ENCODE data around the gene MARCHF9.

The MARCHF9 gene

DNA sequence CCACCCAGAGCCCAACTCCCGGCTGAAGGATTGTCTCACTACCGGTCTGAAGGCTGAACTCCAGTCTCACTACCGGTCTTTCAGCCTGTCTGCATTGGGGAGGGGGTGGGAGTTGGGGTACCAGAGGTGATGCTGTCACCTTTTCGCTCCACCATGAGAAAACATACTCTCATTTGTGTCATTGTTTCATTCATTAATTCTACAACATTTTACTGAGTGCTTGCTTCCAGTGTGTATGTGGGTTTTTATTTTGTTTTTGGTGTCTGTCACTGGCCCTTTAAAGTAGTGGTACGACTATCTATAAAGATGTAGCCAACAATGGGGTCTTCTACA is 2.3 kb upstream of the MARCHF9 start:
- Histone ChIP-seq H3K36me3 (peaks cover 36% of the 10 kb centered on the region), H3K27ac (no peak overlapping the region), H3K9me3 (no peaks in the 10 kb centered on the region), H4K20me1 (peaks cover 57% of the 10 kb centered on the region), H3K4me3 (peak overlapping the region; percentile 84), H3K4me1 (peaks cover 51% of the 10 kb centered on the region), H3K27me3 (peaks cover 50% of the 10 kb centered on the region), H3K4me2 (peak overlapping the region; percentile 77), H3K9ac (no peak overlapping the region)
- TF ChIP-seq Cebpa-rat (IDR thresholded peaks at IDR 0.05), result no peak

DNA sequence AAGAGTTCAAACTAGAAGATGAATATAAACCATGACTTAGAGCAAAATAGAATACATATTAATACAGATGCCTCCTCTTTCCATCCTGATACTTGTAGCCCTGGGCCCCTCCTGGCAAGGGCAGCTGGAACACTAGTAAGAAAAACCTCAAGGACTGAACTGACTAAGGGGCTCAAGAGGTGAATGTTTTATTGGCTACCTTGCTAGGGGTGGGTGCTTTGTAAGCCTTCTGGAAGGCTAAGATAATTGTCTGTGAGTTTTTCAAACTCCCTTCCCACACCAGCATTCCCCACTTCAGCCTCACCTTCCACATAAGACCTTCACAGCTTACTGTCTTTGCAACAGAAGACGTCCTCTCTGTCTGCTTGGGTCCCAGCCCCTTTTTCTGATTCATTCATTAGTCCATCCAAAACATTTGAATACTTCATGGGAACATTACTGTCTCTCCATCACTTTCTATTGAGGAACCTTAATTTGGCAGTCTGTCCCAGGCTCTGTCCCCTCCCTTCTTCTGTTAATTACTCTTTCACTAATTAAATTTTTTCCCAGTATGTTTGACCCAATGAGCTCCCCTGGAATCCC is 1.1 kb upstream of the MARCHF9 start:
- Histone ChIP-seq H3K9me3 (no peaks in the 10 kb centered on the region), H3K36me3 (peaks cover 34% of the 10 kb centered on the region), H4K20me1 (peaks cover 60% of the 10 kb centered on the region), H3K4me1 (peaks cover 51% of the 10 kb centered on the region), H3K9ac (no peak overlapping the region), H3K4me2 (peak overlapping the region; percentile 99), H3K27me3 (peaks cover 62% of the 10 kb centered on the region), H3K4me3 (no peak overlapping the region), H3K27ac (no peak overlapping the region)
- no peak for TF ChIP-seq Cebpa-rat (IDR thresholded peaks at IDR 0.05)

DNA sequence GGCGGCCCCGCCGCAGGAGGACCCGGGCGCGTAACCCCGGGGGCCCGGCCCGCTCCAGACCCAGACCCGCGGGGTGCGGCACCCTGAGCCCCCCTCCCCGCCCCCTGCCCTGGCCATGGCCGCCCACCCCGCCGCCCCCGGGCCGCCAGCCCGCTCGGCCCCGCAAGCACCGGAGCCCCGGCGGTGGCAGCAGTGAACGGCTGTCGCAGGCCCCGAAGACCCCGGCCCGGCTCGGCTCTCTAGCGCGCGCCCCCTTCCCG is 221 bp downstream of the MARCHF9 start:
- Histone ChIP-seq H3K36me3 (peaks cover 23% of the 10 kb centered on the region), H3K4me3 (peak overlapping the region; percentile 73), H3K9me3 (no peaks in the 10 kb centered on the region), H3K4me2 (peak overlapping the region; percentile 99), H4K20me1 (peaks cover 58% of the 10 kb centered on the region), H3K4me1 (peaks cover 50% of the 10 kb centered on the region), H3K27me3 (peaks cover 66% of the 10 kb centered on the region), H3K9ac (no peak overlapping the region), H3K27ac (no peak overlapping the region)
- no peak for TF ChIP-seq Cebpa-rat (IDR thresholded peaks at IDR 0.05)

DNA sequence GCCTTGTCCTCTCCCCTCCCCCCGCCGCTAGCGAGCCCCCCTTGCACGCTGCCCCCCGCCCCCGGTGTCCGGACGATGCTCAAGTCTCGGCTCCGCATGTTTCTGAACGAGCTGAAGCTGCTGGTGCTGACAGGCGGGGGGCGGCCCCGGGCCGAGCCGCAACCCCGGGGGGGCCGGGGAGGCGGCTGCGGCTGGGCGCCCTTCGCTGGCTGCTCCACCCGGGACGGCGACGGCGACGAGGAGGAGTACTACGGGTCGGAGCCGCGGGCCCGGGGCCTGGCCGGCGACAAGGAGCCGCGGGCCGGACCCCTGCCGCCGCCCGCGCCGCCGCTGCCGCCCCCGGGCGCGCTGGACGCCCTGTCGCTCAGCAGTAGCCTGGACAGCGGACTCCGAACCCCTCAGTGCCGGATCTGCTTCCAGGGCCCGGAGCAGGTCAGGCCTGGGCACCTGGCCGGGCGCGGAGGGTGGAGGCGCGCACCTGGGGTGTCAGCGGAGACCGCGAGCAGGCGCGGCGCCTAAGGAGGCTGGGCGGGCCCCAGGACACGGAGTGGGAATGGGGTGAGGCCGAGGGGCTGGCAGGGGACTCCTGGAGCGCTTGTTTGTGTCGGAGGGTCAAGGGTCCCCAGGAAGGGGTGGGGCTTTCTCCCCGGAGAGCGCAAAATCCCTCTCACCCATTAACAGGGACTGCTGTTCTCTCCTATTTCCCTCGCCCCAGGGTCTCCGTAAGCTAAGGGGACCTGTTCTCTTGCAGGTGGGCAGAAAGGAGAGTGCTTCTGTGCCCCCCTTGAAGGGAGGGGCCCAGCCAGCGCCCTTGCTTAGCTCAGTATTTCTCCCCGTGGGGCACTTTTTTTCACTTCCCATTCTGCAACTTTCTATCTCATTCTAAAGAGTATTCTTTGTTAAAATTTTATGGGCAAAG is 810 bp downstream of the MARCHF9 start:
- peak overlapping the region; percentile 99 for H3K4me2 ChIP-seq
- H3K9ac ChIP-seq, result peak overlapping the region; percentile 65
- H4K20me1 ChIP-seq, result peaks cover 58% of the 10 kb centered on the region
- peaks cover 67% of the 10 kb centered on the region for H3K27me3 ChIP-seq
- H3K9me3 ChIP-seq, result no peaks in the 10 kb centered on the region
- no peak overlapping the region for H3K27ac ChIP-seq
- H3K36me3 ChIP-seq, result peaks cover 17% of the 10 kb centered on the region
- peak overlapping the region; percentile 73 for H3K4me3 ChIP-seq
- no peak for TF ChIP-seq Cebpa-rat (IDR thresholded peaks at IDR 0.05)
- H3K4me1 ChIP-seq, result peaks cover 44% of the 10 kb centered on the region

DNA sequence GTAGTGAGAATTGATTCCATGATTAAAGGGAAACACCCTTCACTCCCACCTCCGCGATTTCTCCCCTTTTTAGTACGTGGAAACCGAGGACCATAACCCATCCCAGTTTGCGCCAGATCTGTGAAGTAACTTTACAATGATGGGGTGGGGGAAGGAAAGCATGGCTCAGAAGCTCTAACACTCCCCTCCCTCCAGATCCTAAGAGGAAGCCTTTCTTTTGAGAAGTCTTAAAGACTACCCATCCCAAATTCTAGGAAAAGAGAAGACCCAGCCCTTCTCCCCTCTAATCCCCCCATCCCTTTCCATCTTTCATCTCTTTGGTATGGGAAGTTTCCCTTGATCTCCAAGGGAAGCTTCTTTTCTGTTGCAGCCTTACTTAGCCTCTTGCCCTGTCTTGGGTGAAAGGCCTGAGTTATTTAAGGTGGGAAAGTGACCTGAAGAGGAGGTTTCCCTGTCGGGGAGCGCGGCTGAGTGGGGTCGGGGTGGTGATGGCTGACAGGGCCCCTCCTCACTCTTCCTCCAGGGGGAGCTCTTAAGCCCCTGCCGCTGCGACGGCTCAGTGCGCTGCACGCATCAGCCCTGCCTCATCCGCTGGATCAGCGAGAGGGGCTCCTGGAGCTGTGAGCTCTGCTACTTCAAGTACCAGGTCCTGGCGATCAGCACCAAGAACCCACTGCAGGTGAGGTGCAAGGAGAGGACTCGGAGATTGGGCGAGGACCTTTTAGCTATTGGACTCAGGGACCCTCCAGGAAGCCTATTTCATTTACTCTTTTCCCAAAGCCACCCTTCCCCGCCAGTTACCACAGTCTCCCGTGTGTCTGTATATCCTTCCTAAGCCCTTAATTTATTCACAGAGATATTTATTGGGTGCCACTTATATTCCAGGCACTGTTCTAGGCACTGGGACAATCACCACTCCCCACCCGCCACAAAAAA is 1.8 kb downstream of the MARCHF9 start:
- H3K4me2 ChIP-seq, result peak overlapping the region; percentile 99
- peaks cover 62% of the 10 kb centered on the region for H4K20me1 ChIP-seq
- no peaks in the 10 kb centered on the region for H3K9me3 ChIP-seq
- peaks cover 12% of the 10 kb centered on the region; the same call in 1 of the 2 replicates for H3K36me3 ChIP-seq
- H3K4me1 ChIP-seq, result peaks cover 36% of the 10 kb centered on the region
- peaks cover 76% of the 10 kb centered on the region for H3K27me3 ChIP-seq
- peak overlapping the region; percentile 73 for H3K4me3 ChIP-seq
- 0 out of 2 replicates have a peak overlapping the region, but pooled peaks have one; percentile 65 for H3K9ac ChIP-seq
- TF ChIP-seq Cebpa-rat (IDR thresholded peaks at IDR 0.05), result no peak
- no peak overlapping the region for H3K27ac ChIP-seq

DNA sequence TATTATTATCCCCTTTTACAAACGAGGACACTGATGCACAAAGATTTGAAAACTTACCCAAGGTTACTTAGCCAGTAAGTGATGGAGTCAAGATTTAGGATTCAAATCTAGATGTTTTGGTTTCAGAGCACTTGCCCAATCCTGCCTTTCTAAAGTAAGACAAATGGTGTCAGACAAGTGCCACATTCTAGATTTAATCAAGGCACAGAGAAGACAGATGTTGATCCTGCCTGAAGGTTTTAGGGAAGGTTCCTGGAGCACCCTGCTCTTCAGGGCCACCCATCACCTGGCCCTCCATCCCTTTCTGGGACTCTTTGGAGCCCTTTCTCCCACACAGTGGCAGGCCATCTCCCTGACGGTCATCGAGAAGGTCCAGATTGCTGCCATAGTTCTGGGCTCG is 2.9 kb downstream of the MARCHF9 start:
- peaks cover 86% of the 10 kb centered on the region for H3K27me3 ChIP-seq
- H3K9ac ChIP-seq, result no peak overlapping the region
- peaks cover 73% of the 10 kb centered on the region for H4K20me1 ChIP-seq
- H3K4me3 ChIP-seq, result no peak overlapping the region
- H3K27ac ChIP-seq, result no peak overlapping the region
- H3K36me3 ChIP-seq, result peaks cover 12% of the 10 kb centered on the region; the same call in 1 of the 2 replicates
- no peak for TF ChIP-seq Cebpa-rat (IDR thresholded peaks at IDR 0.05)
- peaks cover 33% of the 10 kb centered on the region for H3K4me1 ChIP-seq
- no peaks in the 10 kb centered on the region for H3K9me3 ChIP-seq
- no peak overlapping the region for H3K4me2 ChIP-seq

DNA sequence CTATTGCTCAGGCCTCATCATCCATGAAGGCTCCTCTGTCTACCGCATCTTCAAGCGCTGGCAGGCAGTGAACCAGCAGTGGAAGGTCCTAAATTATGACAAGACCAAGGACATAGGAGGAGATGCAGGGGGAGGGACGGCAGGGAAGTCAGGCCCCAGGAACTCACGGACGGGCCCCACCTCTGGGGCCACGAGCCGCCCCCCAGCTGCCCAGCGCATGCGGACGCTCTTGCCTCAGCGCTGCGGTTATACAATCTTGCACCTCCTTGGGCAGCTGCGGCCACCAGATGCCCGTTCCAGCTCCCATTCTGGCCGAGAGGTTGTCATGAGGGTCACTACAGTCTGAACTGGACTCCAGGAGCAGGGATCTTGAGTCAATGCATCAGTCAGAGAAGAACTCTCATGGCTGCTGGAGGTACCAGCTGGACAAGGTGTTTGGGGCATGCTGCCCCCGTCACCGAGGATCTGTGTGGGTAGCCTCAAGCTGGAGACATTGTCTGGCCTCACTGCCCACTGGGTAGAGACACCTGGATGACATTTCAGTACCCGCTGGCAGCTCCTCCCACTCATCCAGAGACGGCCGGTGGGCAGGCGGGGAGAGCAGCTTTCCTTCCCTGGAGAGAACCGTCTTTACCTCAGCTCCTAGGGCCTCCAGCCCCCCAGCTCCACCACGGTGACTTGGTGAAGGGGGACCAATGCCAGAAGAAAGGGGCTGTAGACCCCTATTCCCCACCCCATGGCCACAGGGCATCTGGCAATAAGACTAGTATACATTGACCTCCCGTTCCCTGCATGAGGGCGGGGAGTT is 3.9 kb downstream of the MARCHF9 start:
- Histone ChIP-seq H4K20me1 (peaks cover 74% of the 10 kb centered on the region), H3K4me1 (peaks cover 26% of the 10 kb centered on the region)
- no peak for TF ChIP-seq Cebpa-rat (IDR thresholded peaks at IDR 0.05)

DNA sequence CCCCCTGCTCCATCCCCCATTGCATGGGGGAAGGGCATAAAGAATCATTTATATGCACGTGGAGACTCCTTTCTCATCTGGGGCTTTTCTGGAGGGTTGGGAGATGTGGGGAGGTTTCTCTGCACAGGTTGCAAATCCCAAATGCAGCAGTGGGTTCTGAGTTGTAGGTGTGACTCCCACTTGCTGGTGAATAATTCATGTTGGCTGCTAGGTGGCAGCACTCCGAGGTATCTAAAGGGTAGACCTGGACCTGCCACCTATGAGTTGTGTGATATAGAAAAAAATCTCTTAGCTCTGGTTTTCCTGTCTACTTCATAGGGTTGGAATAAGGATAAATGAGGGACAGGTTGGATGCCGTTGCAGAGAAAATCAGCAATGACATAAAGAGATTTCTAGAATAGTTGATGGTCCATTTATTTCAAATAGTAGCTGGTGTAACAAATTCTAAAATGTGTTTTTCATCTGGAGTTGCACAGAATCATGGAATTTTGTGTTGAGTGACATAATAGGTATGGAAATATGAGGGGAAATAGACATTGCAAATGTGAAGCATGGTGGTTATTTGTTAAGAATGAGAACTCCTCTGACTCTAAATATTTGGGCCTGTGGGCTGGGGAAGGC is 4.6 kb downstream of the MARCHF9 start:
- Histone ChIP-seq H3K9ac (no peak overlapping the region), H3K27me3 (peaks cover 86% of the 10 kb centered on the region), H3K4me3 (no peak overlapping the region), H3K27ac (no peak overlapping the region), H3K4me2 (no peak overlapping the region), H3K9me3 (no peaks in the 10 kb centered on the region), H4K20me1 (peaks cover 80% of the 10 kb centered on the region), H3K36me3 (peaks cover 12% of the 10 kb centered on the region; the same call in 1 of the 2 replicates), H3K4me1 (peaks cover 19% of the 10 kb centered on the region)
- no peak for TF ChIP-seq Cebpa-rat (IDR thresholded peaks at IDR 0.05)

More for the DNA sequence above, 3.9 kb downstream of the MARCHF9 start:
- Histone ChIP-seq H3K4me2 (no peak overlapping the region), H3K27ac (no peak overlapping the region), H3K4me3 (no peak overlapping the region), H3K9ac (no peak overlapping the region), H3K9me3 (no peaks in the 10 kb centered on the region), H3K36me3 (peaks cover 12% of the 10 kb centered on the region; the same call in 1 of the 2 replicates), H3K27me3 (peaks cover 86% of the 10 kb centered on the region)
